Adrenal gland (tissue), 5 donors: ENCODE results near the gene HEYL.

Experiments used
- POLR2A ChIP-seq, 2 donors: fragments of 450-650 bp; IDR thresholded peaks; one replicate each; pipeline ENCODE4 v1.6.1; 2017; ENCODE audit warnings: antibody characterized with exemption in 2 of 2, mild to moderate bottlenecking in 2 of 2, moderate library complexity in 1 of 2
- TF ChIP-seq, protein P1 (sequence below), 6 experiments: fragments of 450-650 bp in 4 of 6; fragments of 200-600 bp in 2 of 6; sonication (generic) in 1 of 6; IDR thresholded peaks; 1 replicate in 5 of 6; 2 replicates in 1 of 6; pipeline versions ENCODE4 v1.5.1 to v1.8.0; 2016 to 2021; ENCODE audit warnings: antibody characterized with exemption in 6 of 6, mild to moderate bottlenecking in 2 of 6, moderate library complexity in 1 of 6
- donor health status: DM: no; HTN: no; CAD: no.

DNA sequence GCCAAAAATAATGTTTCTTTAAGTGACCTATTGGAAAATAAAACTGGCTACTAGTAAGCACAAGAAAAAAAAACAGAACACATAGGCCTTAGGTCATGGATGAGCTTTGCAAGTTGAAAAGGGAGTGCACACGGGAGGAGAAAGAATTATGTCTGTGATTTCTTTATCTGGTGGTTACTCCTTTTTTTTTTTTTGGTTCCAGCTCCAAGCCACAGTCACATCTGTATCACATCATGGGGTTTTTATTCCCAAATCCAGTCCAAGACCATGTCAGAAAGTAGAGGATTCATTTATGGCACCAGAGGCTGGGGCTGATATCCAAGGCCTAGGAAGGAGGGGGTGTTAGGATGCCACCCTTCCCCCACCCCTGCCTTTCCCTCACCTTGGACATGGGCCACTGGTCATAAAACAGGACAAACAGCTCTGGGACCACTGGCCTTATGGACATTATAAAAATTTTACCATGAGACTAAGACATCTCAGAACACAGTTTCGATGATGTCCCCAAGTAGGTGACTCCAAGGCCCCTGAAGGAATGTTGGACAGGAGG lies 10.3 kb upstream of the HEYL start:
- TF ChIP-seq, protein P1, sequence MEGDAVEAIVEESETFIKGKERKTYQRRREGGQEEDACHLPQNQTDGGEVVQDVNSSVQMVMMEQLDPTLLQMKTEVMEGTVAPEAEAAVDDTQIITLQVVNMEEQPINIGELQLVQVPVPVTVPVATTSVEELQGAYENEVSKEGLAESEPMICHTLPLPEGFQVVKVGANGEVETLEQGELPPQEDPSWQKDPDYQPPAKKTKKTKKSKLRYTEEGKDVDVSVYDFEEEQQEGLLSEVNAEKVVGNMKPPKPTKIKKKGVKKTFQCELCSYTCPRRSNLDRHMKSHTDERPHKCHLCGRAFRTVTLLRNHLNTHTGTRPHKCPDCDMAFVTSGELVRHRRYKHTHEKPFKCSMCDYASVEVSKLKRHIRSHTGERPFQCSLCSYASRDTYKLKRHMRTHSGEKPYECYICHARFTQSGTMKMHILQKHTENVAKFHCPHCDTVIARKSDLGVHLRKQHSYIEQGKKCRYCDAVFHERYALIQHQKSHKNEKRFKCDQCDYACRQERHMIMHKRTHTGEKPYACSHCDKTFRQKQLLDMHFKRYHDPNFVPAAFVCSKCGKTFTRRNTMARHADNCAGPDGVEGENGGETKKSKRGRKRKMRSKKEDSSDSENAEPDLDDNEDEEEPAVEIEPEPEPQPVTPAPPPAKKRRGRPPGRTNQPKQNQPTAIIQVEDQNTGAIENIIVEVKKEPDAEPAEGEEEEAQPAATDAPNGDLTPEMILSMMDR (IDR thresholded peaks at IDR 0.05): no peak
- no peak for TF ChIP-seq POLR2A (IDR thresholded peaks at IDR 0.05)
